Erythroblast (primary cell): Measurements from ENCODE around the gene LRP1B.

Experiments used
- GATA1 ChIP-seq: IDR thresholded peaks from 2 replicates; pipeline ENCODE4 v1.6.1; 2011; ENCODE audit warnings: low read depth, mild to moderate bottlenecking, control low read depth, low read length, moderate library complexity
- POLR2A ChIP-seq: IDR thresholded peaks from 2 replicates; pipeline ENCODE4 v1.6.1; 2011; ENCODE audit warnings: mild to moderate bottlenecking, low read length

GRCh38 chr2:140362361-140362760 lies 1768.5 kb downstream of the LRP1B start:
- TF ChIP-seq POLR2A (no peak), GATA1 (no peak)
